Stimulated activated CD8-positive, alpha-beta memory T cell treated with anti-CD3 and anti-CD28 coated beads, Interleukin-4, amount 100 ng/mL, for 24 hours (primary cell): ENCODE data around the gene ACCSL.

Source experiments
- DNase-seq: peaks from one replicate; pipeline ENCODE4 v3.0.0-alpha.2; 2020; ENCODE audit warnings: low read depth

Gene ACCSL

GRCh38 chr11:44096360-44097185 lies 48.8 kb downstream of the ACCSL start:
- no peak for DNase-seq

- no peak for DNase-seq
Measured at GRCh38 chr11:44097821-44098220, 50.0 kb downstream of the ACCSL start.

- no peak for DNase-seq
Measured at GRCh38 chr11:44101098-44101497, 53.3 kb downstream of the ACCSL start.

- DNase-seq, result no peak
Measured at GRCh38 chr11:44104481-44105294, 56.9 kb downstream of the ACCSL start.

- DNase-seq, result no peak
Measured at GRCh38 chr11:44108260-44108659, 60.5 kb downstream of the ACCSL start.
